HG03108 (cell line): Measurements from ENCODE around the gene KHDRBS1.
A peak's percentile ranks its signal among the peaks of the same experiment; 100 is the strongest.
"Not testable (repeated sequence)": the region's sequence is repeated elsewhere in the genome, so short reads cannot be mapped to it uniquely, and the experiment has no call there.

Experiments
- ATAC-seq: cut with Tn5 transposase; IDR thresholded peaks from one replicate; pipeline ENCODE4 v1.9.1; 2021; ENCODE audit warnings: moderate library complexity; ENCODE audit not compliant: unreplicated experiment

KHDRBS1 gene

DNA sequence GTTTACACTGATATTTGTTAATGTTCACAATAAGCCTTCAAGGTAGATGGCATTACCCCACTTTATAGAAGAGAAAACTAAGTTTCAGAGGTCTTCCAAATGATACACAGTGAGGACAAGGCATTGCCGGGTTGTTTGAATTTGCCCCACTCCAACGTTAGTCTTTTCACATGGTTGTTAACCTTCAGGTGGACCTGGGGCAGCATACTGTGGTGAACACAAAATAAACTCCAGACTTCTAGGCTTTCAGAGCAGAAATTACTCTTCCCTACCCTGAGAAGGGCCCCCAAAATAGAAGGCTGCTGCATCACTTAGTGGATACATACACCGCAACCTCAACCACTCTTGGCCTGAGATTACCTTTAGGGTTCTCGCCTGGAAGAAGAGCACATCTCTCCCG is 3.4 kb upstream of the KHDRBS1 start:
- ATAC-seq, result no peak

DNA sequence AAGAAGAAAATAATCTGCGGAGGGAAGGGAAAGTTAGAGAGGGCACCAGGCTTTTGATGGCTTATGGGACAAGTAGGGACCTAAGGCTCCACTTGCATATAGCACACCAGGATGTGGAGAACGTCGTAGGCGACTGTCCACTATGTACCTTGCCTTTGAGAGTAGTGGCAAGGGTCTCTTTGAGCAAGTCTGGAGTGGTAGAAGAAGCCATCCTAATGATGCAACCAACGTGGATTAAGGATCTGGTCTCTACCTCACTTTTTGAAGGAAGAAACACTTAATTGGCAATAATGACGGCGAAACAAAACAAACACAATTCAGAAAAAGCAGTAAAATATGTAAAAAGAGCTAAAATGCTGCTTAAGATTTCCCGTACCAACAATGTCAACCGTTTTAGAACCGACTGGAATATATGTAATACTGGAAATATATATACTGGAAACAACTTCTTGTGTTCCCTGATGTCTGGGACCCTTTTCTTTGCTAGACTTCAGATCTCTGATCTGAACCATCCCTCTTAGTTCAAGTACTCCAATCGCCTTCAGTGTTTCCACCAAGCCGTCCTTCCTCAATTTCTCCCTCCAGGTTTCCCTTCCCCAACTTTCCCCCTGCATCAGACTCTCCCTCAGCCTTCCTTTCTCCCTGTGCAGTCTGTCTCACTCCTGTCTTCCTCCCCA is 821 bp upstream of the KHDRBS1 start:
- no peak for ATAC-seq

DNA sequence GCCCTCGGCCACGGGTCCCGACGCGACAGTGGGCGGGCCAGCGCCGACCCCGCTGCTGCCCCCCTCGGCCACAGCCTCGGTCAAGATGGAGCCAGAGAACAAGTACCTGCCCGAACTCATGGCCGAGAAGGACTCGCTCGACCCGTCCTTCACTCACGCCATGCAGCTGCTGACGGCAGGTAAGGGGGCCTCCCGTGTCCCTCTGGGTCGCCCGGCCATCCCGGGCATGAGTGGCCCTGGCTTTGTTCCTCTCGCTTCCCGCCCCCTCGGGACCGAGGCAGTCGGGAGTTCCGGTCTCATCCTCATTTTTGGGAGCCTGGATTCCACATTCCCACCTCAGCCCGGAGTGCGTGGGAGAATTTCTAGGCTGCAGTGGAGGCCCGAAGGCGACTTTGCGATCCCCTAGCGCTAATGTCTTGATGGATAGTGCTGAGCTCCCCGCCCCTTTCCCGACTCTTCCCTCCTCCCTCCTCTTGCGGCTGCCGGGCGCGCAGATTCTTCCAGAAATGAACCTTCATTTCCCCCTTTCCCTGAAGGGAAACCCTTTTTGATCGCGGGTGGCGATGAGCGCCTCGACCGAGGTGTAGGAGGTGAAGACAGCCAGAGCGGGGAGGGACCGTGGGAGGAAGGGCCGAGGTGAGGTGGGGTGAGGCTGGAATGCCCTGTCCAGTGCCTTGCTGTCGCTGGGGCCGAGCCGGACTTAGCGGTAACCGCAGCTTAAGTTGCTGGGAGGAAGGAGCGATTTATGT is 705 bp downstream of the KHDRBS1 start:
- peak; percentile 19 for ATAC-seq

DNA sequence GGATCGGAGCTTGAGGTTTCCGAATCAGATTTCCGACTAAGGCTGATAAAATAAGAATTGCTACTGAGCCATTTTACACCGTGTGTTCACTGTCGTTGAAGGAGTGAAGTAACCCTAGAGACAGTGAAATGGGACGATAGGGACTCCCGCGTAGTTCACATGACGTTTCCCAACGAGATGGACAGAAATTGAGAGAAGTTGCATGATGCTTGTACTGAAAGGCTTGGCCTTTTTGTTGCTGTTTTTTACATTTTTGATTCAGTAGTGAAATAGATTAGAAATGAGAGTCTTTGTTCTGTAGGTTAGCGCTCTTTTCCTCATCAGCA is 1.2 kb downstream of the KHDRBS1 start:
- ATAC-seq, result no peak

DNA sequence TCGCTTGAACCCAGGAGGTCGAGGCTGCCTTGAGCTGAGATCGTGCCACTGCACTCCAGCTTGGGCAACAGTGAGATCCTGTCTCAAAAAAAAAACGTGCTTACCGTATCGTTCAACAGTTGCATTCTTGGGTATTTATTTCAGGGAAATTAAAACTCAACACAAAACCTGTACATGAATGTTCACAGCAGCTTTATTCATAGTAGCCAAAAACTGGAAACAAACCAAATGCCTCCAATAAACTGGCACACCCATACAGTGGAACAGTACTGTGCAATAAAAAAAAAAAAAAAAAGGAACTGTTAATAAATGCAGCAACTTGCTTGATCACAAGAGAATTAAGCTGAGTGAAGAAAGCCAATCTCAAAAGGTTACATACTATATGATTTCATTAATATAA is 6.7 kb downstream of the KHDRBS1 start:
- ATAC-seq, result no peak

DNA sequence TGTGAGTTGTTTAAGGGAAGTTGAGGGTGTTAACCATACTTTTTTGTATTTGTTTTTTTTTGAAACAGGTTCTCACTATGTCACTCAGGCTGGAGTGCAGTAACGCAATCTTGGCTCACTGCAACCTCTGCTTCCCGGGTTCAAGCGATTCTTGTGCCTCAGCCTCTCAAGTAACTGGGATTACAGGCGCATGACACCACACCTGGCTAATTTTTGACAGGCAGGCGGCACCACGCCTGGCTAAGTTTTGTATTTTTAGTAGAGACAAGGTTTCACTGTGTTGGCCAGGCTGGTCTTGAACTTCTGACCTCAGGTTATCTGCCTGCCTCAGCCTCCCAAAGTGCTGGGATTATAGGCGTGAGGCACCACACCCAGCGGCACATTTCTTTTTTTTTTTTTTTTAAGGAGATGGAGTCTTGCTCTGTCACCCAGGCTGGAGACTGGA is 7.9 kb downstream of the KHDRBS1 start:
- ATAC-seq, result not testable (repeated sequence)

DNA sequence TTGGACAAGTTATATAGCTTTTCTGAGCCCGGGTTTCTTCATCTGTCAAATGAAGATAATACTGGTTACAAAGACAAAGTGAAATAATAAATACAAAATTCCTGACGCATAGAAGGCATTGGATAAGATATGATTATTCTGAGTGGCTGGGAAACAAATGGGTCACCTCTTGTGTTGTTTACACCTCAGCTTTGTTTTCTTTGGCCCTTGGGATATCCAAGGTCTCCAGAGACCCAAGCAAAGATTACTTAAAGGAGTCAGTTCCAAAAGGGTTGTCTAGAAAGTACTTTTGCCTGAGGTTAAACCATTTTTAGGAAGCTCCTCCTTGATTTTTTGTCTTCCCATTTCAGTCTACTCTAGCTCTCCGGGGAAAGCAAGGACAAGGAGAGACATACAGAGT is 9.7 kb downstream of the KHDRBS1 start:
- ATAC-seq, result no peak

DNA sequence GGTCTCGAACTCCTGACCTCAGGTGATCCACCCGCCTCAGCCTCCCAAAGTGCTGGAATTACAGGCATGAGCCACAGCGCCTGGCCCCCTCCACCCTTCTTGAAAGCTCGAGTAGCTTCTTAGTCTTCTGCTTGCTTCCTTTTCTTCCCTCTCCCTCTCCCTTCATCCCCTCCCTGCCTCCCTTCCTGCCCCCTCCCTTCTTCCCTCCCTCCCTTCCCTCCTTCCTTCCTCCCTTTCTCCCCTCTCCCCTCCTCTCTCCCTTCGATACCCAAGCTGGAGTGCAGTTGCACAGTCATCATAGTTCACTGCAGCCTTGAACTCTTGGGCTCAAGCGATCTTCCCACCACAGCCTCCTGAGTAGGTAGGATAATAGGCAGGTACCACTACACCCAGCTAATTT is 11.8 kb downstream of the KHDRBS1 start:
- ATAC-seq, result no peak

DNA sequence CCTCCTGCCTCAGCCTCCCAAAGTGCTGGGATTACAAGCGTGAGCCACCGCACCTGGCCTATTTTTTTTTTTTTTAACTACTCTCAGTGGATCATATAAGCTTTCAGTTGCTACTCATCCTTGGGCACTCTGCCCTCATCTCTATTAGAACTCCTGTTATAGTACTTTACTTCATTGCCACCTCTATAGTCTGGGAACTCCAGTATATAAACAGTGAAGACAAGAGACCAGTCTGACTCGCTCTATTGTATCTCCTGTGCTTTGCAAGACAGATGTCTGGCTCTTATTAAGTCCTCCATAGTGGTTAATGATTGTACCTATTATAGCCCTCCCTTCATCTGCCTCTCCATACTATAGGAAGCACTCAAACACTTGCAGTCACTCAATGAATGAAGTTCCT is 15.1 kb downstream of the KHDRBS1 start:
- no peak for ATAC-seq

DNA sequence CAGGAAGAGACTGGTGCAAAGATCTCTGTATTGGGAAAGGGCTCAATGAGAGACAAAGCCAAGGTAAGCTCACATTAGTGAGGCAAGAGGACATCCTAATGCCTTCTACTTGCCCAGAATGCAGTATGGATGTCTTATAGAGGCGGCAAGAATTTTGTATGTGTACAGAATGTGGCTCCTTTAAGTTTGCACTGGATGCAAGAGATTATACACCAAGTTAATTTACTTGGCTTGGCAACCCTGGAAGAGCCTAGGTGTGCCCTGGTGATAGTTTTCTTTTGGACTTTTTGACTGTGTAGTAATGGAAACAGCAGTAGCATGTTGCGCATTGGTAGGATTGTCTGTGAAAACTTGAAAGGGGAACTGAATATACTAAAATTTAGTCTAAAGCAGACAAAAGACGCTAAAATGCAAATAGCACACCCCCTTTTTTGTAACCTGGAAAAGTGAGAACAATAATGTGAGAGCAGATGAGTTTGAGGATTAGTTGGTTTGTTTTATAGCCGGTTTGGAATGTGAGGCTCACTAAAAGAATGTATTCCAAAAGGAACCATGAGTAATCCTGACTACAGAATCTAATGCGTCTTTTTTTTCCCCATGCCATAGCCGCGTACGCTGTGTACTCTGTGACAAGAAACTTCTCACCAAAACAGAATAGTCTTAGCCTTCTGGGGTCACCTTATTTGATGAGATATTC is 18.1 kb downstream of the KHDRBS1 start:
- no peak for ATAC-seq

DNA sequence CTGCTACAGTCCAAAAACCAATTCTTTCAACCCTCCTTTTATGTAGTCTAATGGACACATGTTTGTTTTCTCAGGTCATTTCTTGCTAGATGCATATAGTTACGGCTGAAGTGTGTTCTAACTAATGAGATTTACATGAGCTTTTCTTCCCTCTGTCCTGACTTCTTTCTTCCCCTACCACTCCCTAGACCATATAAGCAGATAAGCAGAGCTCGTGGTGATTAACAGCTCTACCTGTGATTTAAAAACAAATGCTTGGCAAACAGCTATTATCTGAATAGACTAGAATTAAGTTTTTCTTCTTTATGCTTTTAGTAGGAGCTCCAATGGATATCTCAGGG is 18.6 kb downstream of the KHDRBS1 start:
- ATAC-seq, result no peak

DNA sequence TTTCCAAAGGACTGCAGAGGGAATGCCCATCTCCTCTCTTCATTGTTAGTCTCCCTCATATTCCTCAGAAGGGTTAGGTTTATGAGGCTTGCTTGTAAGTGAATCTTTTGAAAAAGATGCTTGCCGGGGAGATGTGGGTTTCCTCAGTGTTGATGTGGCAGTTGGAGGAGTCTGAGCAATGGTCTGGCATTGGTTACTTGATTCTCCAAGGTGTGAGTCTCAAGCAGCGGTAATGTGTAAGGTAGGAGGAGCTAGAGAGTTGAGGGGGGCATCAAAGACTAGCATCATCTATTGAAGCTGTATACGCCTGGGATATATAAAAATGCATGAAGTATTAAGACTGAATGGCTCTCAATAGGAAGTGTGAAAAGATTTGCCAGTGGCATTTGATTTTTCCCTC is 21.5 kb downstream of the KHDRBS1 start:
- no peak for ATAC-seq

DNA sequence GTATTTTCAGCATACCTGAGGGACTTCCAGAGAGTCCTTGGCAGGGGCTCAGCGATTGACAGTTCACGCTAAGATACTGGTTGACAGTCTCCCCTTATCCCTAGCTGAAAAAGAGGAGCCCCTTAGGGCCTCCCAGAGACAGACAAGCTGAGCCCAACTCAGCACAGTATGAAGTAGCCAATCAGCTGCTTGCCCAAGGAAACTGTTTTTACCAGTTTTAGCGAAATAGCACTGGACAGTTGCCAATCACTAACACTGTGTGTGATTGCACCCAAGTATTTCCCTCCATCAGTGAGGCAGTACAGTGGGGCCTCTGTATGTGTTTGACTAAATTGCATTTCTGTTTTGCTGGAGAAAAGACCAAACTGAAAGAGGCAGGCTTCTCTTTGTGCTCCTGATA is 27.0 kb downstream of the KHDRBS1 start:
- no peak for ATAC-seq

DNA sequence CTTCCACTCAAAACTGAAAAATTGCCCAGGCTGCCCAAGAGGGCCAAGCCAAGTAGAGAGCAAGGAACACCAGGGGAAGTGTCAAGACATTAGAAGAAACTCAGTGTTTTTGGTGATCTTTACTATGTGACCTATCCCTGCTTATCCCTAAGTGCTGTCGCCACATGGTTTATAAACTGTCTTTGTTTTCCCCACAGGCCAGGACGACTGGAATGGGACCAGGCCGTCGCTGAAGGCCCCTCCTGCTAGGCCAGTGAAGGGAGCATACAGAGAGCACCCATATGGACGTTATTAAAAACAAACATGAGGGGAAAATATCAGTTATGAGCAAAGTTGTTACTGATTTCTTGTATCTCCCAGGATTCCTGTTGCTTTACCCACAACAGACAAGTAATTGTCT is 28.7 kb downstream of the KHDRBS1 start:
- no peak for ATAC-seq

DNA sequence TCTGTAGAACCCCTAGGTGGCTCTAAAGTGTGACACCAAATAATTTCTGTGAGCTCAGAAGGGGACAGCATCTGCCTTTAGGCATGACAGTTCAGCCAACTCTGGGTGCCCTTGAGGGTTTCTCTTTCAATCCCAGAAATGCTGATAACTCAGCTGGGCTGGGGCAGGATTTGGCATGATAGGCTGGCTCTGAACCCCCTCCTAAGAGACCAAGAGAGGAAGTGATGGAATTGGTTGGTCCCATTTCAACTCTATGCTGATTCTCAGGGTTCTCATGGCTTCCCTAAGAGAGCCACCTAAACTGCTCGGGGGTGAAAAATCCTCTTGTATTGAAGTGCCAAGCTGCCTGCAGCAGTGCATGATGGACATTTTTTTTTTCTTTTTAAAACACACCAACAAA is 30.6 kb downstream of the KHDRBS1 start:
- ATAC-seq, result no peak

DNA sequence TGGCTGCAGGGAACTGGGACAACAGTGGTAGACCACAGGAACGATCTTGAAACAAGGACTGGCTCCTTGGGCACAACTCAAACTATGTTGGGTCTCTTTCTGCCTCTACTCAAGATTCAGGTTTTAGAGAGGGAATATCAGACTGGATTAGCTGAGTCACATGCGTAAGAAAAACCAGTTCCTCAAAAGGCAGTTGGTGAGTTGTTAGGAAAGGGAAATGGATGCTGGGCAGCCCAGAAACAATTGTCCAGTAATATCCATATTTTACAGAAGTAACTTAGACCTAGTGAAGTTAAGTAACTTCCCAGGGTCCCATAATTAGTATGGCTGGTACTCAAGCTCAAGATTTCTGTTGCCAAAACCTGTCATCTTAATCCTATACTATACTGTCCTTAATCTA is 32.1 kb downstream of the KHDRBS1 start:
- no peak for ATAC-seq

DNA sequence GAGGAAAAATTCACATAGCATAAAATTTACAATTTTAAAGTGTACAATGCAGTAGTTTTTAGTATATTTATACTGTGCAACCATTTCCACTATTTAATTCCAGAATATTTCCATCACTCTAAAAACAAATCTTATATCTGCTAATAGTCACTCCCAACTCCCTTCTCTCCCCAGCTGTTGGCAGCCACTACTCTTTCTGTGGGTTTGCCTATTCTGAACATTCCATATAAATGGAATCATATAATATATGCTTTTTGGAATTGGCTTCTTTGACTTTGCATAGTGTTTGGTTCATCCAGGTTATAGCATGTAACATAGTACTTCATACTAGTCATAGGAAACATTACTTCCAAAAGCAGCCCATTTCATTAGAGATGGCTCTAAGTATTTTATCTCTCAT is 34.0 kb downstream of the KHDRBS1 start:
- no peak for ATAC-seq

DNA sequence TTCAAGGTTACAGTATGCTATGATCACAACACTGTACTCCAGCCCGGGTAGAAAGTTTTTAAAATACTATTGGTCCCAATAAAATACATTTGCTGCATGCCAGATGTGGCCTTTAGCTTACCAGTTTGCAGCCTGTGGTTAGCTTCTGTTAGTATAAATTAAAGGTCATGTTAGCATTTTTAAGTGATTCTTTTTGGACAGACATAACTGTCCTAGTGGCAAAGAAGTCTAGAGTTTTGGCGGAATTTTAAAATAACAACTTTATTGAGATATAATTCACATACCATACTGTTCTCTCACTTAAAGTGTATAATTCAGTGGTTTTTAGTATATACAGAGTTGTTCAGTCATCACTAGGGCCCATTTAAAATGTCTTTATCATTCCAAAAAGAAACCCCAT is 34.8 kb downstream of the KHDRBS1 start:
- no peak for ATAC-seq

DNA sequence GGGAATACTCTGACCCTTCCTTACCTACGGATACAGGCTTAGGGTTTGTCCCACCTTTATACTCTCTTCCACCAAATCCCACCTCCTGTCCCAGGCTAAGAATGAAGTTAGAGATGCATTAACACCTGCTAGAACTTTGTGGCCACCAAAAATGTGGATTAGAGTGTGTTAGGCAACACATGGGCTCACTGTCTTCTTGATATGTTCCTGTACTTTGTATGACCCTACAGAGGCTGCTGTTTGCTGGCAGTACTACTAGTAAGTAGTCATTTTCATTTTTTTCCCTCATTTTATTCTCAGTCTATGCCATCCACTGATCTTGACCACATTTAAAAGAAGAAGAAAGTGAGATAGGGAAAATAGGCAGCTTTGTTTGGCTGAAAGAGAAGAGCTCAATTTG is 38.0 kb downstream of the KHDRBS1 start:
- no peak for ATAC-seq

DNA sequence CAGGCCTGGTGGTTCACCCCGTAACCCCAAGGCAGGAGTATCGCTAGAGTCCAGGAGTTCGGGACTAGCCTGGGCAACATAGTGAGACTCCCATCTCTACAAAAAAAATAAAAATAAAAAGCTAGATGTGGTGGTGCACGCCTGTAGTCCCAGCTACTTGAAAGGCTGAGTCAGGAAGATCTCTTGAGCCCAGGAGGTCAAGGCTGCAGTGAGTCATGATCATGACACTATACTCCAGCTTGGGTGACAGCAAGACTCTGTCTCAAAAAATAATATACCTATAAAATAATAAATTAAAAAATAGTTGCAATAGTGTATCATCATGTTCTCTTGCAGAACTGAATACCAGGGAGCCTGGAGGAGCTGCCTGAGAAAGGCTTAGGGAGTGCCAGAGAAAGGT is 39.2 kb downstream of the KHDRBS1 start:
- no peak for ATAC-seq

DNA sequence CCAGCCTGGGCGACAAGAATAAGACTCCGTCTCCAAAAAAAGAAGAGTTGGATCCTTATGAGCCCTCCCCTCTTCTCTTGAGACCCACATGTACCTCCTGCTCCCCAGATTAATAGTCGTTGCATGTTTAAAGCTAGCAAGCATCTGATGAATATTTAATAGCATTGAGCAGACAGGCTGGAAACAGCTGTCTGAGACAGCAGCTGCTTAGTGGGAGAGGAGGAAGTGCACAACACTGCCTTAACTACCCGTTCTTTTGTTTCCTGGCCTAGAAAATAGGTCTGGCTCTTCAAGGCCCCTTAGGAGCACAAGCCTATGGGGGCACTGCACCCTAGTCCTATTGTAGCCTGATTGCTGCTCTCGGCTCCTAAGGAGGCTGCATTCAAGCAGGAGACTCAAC is 41.7 kb downstream of the KHDRBS1 start:
- no peak for ATAC-seq

DNA sequence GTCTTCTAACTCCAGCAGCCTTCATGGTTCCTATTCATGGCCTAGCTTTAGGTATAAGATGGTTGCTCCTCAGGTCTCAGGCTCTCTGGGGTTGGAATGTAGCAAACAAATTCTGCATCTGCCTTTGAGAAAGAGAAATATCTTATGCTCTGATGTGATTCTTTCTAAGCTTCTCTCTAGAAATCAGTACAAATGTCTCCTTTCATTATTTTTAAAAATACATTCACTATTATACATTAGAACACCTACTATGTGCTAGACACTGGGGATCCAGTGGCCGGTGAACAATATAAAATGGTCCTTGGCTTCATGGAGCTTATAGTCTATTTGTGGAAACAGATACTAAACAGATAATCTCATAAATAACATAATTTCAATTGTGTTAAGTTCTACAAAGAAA is 42.9 kb downstream of the KHDRBS1 start:
- ATAC-seq, result no peak
